Measurements from ENCODE around the gene NISCH. TPM values are rescaled to one million over a fixed set of nuclear protein-coding genes. Genes with fewer than 3 reads are reported as not detected.

Gene NISCH
- total RNA-seq, 1 experiment from 2014 or later = 85.0 TPM

- H3K27ac Mint-ChIP-seq = no peak overlapping the region
- H3K36me3 Mint-ChIP-seq = peaks cover 50% of the 10 kb centered on the region
- H3K4me3 Mint-ChIP-seq = no peak overlapping the region
- no peaks in the 10 kb centered on the region for H3K27me3 Mint-ChIP-seq (ENCODE audit: low read depth)
- DNase-seq (ENCODE audit: low spot score) (no peak), ATAC-seq (no peak)
- CTCF ChIA-PET = interaction anchor here (1.7 kb wide), 2 partner anchors 18 to 21 kb away, joined by 5 read pairs; no protein-coding TSS in a partner anchor
- POLR2A ChIA-PET = no interaction called here
- TF ChIP-seq TEAD1 (CRISPR knock-in tag; IDR thresholded peaks at IDR 0.05) = no peak
- TF ChIP-seq NR2C2 (CRISPR knock-in tag; IDR thresholded peaks at IDR 0.05) = no peak
- no peak for TF ChIP-seq GTF2I (CRISPR knock-in tag; conservative IDR thresholded peaks at IDR 0.05)
- no peak for TF ChIP-seq KAT7 (CRISPR knock-in tag; IDR thresholded peaks at IDR 0.05; ENCODE audit: borderline replicate concordance)
- no peak for TF ChIP-seq CREM (CRISPR knock-in tag; IDR thresholded peaks at IDR 0.05)
- TF ChIP-seq RELA (CRISPR knock-in tag; IDR thresholded peaks at IDR 0.05; ENCODE audit: borderline replicate concordance) = no peak
- no peak for TF ChIP-seq IRF2 (CRISPR knock-in tag; IDR thresholded peaks at IDR 0.05; ENCODE audit: borderline replicate concordance, low read depth)
- TF ChIP-seq FOXK1 (CRISPR knock-in tag; IDR thresholded peaks at IDR 0.05) = no peak
- no peak for TF ChIP-seq FOXP4 (CRISPR knock-in tag; IDR thresholded peaks at IDR 0.05)
- TF ChIP-seq MYBL2 (CRISPR knock-in tag; IDR thresholded peaks at IDR 0.05) = no peak
- TF ChIP-seq ATF6 (CRISPR knock-in tag; IDR thresholded peaks at IDR 0.05) = no peak
- TF ChIP-seq JAZF1 (CRISPR knock-in tag; IDR thresholded peaks at IDR 0.05) = no peak
- no peaks in the 10 kb centered on the region for H3K9me3 Mint-ChIP-seq
- peaks cover 5% of the 10 kb centered on the region; the same call in 1 of the 2 replicates for H3K4me1 Mint-ChIP-seq
Observed at GRCh38 chr3:52406231-52406661, 49.2 kb upstream of the NISCH start.

GRCh38 chr3:52406791-52407510 is 48.5 kb upstream of the NISCH start:
- DNase-seq (ENCODE audit: low spot score) (no peak), ATAC-seq (no peak)
- ChIA-PET CTCF (interaction anchor here (1.7 kb wide), 1 partner anchor 21 kb away, joined by 5 read pairs; no protein-coding TSS in a partner anchor), POLR2A (no interaction called here)
- no peaks in the 10 kb centered on the region for H3K27me3 Mint-ChIP-seq (ENCODE audit: low read depth)
- H3K36me3 Mint-ChIP-seq = peaks cover 47% of the 10 kb centered on the region
- peaks cover 12% of the 10 kb centered on the region for H3K4me1 Mint-ChIP-seq
- no peak overlapping the region for H3K4me3 Mint-ChIP-seq
- no peak overlapping the region for H3K27ac Mint-ChIP-seq
- no peaks in the 10 kb centered on the region for H3K9me3 Mint-ChIP-seq
- TF ChIP-seq RELA (CRISPR knock-in tag; IDR thresholded peaks at IDR 0.05; ENCODE audit: borderline replicate concordance) (no peak), CBFB (CRISPR knock-in tag; IDR thresholded peaks at IDR 0.05; ENCODE audit: low read depth) (no peak), SP1 (CRISPR knock-in tag; conservative IDR thresholded peaks at IDR 0.05) (no peak), ZBTB43 (CRISPR knock-in tag; IDR thresholded peaks at IDR 0.05) (no peak), E2F5 (CRISPR knock-in tag; IDR thresholded peaks at IDR 0.05) (no peak), CDX4 (CRISPR knock-in tag; IDR thresholded peaks at IDR 0.05; ENCODE audit: borderline replicate concordance) (no peak), ZSCAN18 (CRISPR knock-in tag; IDR thresholded peaks at IDR 0.05) (no peak), ZNF219 (CRISPR knock-in tag; IDR thresholded peaks at IDR 0.05; ENCODE audit: borderline replicate concordance) (no peak), ATF2 (CRISPR knock-in tag; IDR thresholded peaks at IDR 0.05; ENCODE audit: borderline replicate concordance, low read depth) (no peak), OVOL2 (CRISPR knock-in tag; IDR thresholded peaks at IDR 0.05; ENCODE audit: borderline replicate concordance) (no peak)
